Tibial artery (tissue), 4 donors: ENCODE data around the gene SFXN2.

ENCODE experiments used
- DNase-seq, 2 donors: peaks; one replicate each; pipeline ENCODE4 v3.0.0-alpha.2; 2019
- H3K27ac ChIP-seq, 2 donors: fragments of 200-600 bp; sonication (generic) in 1 of 2; 1 replicate in 1 of 2; 2 replicates in 1 of 2; pipeline ENCODE4 v1.5.1; 2018 to 2019; ENCODE audit warnings: mild to moderate bottlenecking in 1 of 2
- H3K27me3 ChIP-seq, 2 donors: fragments of 200-600 bp; sonication (generic) in 1 of 2; one replicate each; pipeline versions ENCODE4 v1.5.1 to v1.6.0; 2016 to 2019
- H3K36me3 ChIP-seq, 3 donors: fragments of 200-600 bp; sonication (generic) in 2 of 3; one replicate each; pipeline ENCODE4 v1.5.1; 2016 to 2019; ENCODE audit warnings: mild to moderate bottlenecking in 2 of 3
- H3K4me1 ChIP-seq, 4 donors: fragments of 200-600 bp; sonication (generic) in 2 of 4; 1 replicate in 3 of 4; 2 replicates in 1 of 4; pipeline ENCODE4 v1.5.1; 2016 to 2019
- H3K4me3 ChIP-seq, 2 donors: fragments of 200-600 bp; sonication (generic) in 1 of 2; 1 replicate in 1 of 2; 2 replicates in 1 of 2; pipeline ENCODE4 v1.5.1; 2018 to 2019; ENCODE audit warnings: mild to moderate bottlenecking in 2 of 2
- H3K9me3 ChIP-seq, 3 donors: fragments of 200-600 bp; sonication (generic) in 1 of 3; one replicate each; pipeline ENCODE4 v1.5.1; 2016 to 2019
- intact Hi-C: fragments of 100-400 bp; cut with DNase I; formaldehyde crosslinking; loops from one replicate; pipeline ENCODE4 v1.15.0; 2023; ENCODE audit warnings: low total_unique reads
- TF ChIP-seq, protein P1 (sequence below), 2 experiments: fragments of 200-600 bp in 1 of 2; fragments of 450-650 bp in 1 of 2; IDR thresholded peaks; one replicate each; pipeline ENCODE4 v1.5.1; 2017 to 2019; ENCODE audit warnings: antibody characterized with exemption in 2 of 2, mild to moderate bottlenecking in 1 of 2, moderate library complexity in 1 of 2

The SFXN2 gene

GRCh38 chr10:102718220-102718619 lies 3.8 kb downstream of the SFXN2 start:
- Histone ChIP-seq H3K36me3 (no peaks in the 10 kb centered on the region), H3K4me1 (peaks cover 0 to 16% (median 7%) of the 10 kb centered on the region in 4 donors), H3K27ac (no peak overlapping the region), H3K9me3 (no peaks in the 10 kb centered on the region), H3K27me3 (no peaks in the 10 kb centered on the region), H3K4me3 (no peak overlapping the region)
- intact Hi-C loops = loop anchor here (10.0 kb wide), 1 partner anchor 647 kb away; the partner anchor contains the start of gene TAF5
- no peak for DNase-seq
- TF ChIP-seq, protein P1, sequence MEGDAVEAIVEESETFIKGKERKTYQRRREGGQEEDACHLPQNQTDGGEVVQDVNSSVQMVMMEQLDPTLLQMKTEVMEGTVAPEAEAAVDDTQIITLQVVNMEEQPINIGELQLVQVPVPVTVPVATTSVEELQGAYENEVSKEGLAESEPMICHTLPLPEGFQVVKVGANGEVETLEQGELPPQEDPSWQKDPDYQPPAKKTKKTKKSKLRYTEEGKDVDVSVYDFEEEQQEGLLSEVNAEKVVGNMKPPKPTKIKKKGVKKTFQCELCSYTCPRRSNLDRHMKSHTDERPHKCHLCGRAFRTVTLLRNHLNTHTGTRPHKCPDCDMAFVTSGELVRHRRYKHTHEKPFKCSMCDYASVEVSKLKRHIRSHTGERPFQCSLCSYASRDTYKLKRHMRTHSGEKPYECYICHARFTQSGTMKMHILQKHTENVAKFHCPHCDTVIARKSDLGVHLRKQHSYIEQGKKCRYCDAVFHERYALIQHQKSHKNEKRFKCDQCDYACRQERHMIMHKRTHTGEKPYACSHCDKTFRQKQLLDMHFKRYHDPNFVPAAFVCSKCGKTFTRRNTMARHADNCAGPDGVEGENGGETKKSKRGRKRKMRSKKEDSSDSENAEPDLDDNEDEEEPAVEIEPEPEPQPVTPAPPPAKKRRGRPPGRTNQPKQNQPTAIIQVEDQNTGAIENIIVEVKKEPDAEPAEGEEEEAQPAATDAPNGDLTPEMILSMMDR (IDR thresholded peaks at IDR 0.05) = no peak

DNA sequence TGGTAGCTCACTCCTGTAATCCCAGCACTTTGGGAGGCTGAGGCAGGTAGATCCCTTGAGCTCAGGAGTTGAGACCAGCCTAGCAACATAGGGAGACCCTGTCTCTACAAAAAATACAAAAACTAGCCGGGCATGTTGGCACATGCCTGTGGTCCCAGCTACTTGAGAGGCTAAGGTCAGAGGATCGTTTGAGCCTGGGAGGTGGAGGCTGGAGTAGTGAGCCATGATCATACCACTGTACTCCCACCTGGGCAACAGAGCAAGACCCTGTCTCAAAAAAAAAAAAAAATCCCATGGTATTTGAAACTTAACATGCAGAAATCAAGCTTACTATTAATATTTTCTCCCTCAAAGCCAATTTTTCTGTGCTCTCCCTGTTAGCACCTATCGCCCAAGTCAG lies 5.9 kb downstream of the SFXN2 start:
- H3K27ac ChIP-seq = no peak overlapping the region
- no peaks in the 10 kb centered on the region for H3K36me3 ChIP-seq
- H3K9me3 ChIP-seq = no peaks in the 10 kb centered on the region
- TF ChIP-seq, protein P1 (IDR thresholded peaks at IDR 0.05) = no peak
- H3K27me3 ChIP-seq = no peaks in the 10 kb centered on the region
- H3K4me1 ChIP-seq = peaks cover 0 to 8% (median 1%) of the 10 kb centered on the region in 4 donors
- intact Hi-C loops = no loop called here
- no peak overlapping the region for H3K4me3 ChIP-seq
- no peak for DNase-seq

- no peak overlapping the region for H3K4me3 ChIP-seq
- intact Hi-C loops = no loop called here
- H3K4me1 ChIP-seq = peaks cover 0 to 5% (median 0%) of the 10 kb centered on the region in 4 donors
- H3K27me3 ChIP-seq = no peaks in the 10 kb centered on the region
- TF ChIP-seq, protein P1 (IDR thresholded peaks at IDR 0.05) = no peak
- no peak for DNase-seq
- no peaks in the 10 kb centered on the region for H3K9me3 ChIP-seq
- H3K36me3 ChIP-seq = no peaks in the 10 kb centered on the region
- H3K27ac ChIP-seq = no peak overlapping the region
These were observed 6.4 kb downstream of the SFXN2 start for GRCh38 chr10:102720775-102721301.

DNA sequence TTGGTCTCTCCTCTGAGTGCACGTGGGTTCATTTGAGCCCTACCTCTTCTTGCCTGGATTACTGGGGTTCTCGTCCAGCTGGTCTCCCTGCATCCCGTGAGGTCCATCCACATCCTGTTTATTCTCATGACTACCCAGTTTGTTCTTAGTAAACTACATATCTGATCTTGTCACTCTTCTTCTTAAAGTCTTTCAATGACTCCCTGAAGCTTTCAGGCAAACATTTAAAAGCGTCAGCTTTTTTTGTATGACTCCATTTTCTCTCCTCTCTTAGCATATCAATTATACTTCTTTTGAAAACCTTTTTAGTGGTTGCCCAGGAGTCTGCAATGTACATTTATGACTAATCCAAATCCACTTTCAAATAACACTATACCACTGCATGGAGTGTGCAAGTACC lies 7.5 kb downstream of the SFXN2 start:
- intact Hi-C loops = no loop called here

DNA sequence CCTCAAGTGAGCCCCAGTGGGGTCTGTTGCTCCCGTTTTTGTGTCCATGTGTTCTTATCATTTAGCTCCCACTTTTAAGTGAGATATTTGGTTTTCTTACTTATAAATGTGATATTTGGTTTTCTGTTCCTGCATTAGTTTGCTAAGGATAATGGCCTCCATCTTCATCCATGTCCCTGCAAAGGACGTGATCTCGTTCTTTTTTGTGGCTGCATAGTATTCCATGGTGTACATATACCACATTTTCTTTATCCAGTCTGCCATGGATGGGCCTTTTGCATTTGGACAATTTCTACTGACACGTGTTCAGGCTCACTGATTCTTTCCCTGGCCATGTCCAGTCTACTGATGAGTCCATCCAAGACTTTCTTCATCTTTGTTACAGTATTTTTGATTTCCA lies 9.6 kb downstream of the SFXN2 start:
- no peak overlapping the region for H3K27ac ChIP-seq
- TF ChIP-seq, protein P1 (IDR thresholded peaks at IDR 0.05) = no peak
- peaks cover 0 to 26% (median 0%) of the 10 kb centered on the region in 3 donors for H3K36me3 ChIP-seq
- intact Hi-C loops = no loop called here
- H3K4me1 ChIP-seq = peaks cover 0 to 5% (median under 1%) of the 10 kb centered on the region in 4 donors
- H3K27me3 ChIP-seq = no peaks in the 10 kb centered on the region
- no peak for DNase-seq
- no peak overlapping the region for H3K4me3 ChIP-seq
- no peaks in the 10 kb centered on the region for H3K9me3 ChIP-seq

More for the DNA sequence above, 7.5 kb downstream of the SFXN2 start:
- Histone ChIP-seq H3K36me3 (peaks cover 0 to 7% (median 0%) of the 10 kb centered on the region in 3 donors), H3K4me1 (peaks cover 0 to 5% (median 0%) of the 10 kb centered on the region in 4 donors), H3K27ac (no peak overlapping the region), H3K27me3 (no peaks in the 10 kb centered on the region), H3K4me3 (no peak overlapping the region), H3K9me3 (no peaks in the 10 kb centered on the region)
- TF ChIP-seq, protein P1 (IDR thresholded peaks at IDR 0.05) = no peak
- no peak for DNase-seq
